ENCODE measurements around the gene KIF1A. TPM values are rescaled to one million over a fixed set of nuclear protein-coding genes. Genes with fewer than 3 reads are reported as not detected.
"Not testable (repeated sequence)": the region's sequence is repeated elsewhere in the genome, so short reads cannot be mapped to it uniquely, and the experiment has no call there.

The KIF1A gene
- total RNA-seq, 1 donor from 2014 or later: 0.12 TPM

DNA sequence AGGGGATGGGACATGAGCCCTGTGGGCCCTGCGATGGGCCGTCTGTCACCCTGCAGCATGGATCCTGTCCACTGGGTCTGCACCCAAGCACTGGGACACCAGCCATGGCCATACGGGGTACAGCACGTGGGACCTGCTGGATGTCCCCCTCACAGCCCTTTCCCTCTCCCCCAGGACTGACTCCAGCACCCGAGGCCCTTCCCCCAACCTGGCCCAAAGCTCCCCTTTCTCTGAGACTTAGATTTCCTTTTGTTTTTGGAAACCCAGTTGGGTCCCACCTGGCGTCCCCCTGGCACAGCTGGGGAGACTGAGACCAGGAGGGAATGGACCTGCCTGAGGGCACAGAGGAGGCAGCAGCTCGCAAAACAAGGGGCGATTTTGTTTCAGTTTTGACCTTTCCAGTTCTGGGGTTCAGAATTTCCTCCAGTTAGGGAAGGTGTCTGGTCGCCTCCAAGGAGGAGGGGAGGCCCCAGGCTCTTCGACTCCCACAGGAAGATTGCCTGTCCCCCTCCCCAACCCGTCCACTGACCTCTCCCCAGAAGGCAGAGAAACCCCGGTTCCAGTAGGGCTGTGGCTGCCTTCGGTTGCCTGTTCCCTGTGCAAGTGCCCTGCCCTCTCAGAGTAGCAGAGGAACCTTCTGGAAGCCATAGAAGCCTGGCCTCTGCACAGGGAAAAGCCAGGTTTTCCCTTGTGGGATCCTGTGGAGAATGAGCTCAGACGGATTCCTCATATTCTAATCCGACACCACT lies 135.9 kb downstream of the KIF1A start:
- not testable (repeated sequence) for ATAC-seq

DNA sequence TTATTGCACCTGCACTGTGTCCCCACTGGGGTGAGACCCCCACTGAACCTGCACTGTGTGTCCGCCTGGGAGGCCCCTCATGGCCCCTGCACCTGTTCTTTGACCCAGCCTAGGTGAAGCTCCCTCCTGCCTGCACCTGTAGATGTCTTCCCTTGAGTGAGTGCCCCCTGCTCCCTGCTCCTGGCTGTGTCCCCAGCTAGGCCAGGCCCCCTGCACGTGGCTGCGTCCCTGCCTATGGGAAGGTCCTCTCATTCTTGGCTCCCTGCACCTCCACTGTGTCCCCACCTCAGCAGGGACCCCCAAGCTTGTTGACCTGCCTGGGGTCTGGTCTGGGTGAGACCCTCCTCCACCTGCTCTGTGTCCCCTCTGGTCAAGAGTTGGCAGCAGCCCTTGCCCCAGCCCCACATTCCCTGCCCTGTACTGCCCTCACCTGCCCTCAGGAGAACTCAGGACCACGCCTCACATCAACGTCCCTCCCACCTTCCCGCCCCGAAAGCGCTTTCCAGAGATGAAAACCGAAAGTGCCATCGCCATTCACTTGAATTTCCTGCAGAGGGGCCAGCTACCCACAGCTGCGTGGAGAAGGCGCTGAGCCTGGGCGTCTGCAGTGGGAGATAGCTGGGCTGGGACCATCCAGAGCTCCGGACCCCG lies 136.6 kb downstream of the KIF1A start:
- not testable (repeated sequence) for ATAC-seq

DNA sequence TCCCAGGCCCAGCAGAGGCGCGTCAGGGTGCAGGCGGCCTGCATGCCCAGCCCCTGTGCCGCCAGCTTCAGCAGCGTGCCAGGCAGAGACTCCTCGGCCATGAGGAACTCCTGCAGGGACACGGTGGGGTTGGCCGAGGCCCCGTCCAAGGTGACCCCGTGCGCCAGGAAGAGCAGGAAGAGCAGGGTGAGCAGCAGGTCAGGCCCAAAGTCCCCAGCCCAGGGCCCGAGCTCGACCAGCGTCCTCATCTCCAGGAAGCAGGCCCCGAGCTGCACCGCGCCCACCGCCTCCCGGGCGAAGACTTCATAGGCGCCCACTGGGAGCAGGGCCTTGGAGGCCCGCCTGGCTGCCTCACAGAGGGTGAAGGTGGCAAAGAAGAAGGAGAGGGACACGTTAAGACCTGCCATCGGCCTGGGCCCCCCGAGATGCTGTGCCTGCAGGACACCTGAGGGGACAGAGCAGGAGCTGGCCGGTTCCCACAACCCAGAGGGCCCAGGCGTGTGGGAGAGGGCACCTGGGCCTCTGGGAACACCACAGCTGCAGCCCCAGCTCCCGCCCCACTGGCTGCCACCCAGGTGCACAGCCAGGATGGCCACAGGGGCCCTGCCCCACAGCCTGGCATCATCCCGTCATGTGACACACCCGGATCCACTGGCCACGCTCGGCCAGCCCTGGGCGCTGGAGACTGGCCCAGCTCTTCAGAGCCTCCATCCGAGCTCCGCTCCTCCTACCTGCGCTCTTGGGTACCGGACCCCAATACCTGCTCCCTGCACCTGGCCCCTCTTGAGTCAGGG lies 137.4 kb downstream of the KIF1A start, which contains the start of gene AQP12B:
AQP12B (minus strand) TSS at position 455 of the 794 bp plus-strand sequence; CDS start at position 407, 48 bp downstream.
- ATAC-seq: peak; percentile 7

DNA sequence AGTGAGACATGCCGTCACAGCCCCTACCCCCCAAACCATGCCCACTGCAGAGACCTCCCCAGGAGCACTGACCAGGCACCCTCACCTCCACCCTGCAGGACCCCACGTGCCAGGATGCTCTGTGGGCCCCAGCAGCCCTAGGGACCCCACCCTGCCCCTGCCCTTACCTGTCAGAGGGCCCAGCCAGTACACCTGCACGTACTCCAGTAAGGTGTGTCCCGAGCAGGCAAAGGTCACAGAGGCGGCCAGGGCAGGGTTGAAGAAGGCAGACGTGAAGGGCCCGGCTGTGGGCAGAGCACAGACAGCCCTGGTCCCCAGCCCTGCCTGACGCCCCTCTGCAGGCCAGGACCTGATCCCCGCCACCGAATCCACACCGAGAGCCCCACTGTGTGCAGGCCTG lies 139.8 kb downstream of the KIF1A start:
- not testable (repeated sequence) for ATAC-seq

DNA sequence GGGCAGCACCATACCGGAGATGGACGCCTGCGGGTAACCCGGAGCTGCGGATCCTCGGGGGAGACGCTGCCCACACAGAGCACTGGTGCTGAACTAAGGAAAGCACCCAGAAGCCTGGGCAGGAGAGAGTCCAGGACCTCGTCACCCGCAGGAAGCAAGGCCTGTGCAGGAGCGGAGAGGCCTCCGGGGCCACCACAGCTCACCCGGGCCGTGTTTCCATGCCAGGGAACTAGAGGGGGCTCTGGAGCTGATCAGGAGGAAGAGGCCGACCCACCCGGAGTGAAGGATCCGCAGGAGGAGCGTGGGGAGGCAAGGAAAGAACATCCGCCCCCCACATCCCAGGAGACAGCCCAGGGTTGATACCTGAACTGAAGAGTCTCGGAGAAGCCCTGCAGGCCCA lies 141.1 kb downstream of the KIF1A start:
- not testable (repeated sequence) for ATAC-seq

DNA sequence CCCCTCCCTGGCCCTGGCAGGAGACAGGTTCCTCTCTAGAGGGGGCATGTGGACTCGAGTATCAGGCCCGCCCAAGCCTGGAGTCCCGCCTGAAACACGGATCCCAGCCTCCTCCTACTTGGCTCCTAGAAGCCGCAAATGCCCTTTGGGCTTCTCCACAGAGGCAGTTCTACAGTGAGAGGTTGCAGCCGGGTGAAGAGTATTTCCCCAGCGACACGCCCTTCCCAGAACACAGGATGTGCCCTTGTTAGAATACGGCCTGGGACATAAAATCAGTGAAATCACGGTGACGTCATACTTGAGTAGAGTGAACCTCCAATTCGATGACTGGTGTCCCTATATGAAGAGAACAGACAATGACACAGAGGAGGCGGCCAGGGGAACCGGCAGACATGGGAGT lies 142.0 kb downstream of the KIF1A start:
- ATAC-seq: not testable (repeated sequence)

DNA sequence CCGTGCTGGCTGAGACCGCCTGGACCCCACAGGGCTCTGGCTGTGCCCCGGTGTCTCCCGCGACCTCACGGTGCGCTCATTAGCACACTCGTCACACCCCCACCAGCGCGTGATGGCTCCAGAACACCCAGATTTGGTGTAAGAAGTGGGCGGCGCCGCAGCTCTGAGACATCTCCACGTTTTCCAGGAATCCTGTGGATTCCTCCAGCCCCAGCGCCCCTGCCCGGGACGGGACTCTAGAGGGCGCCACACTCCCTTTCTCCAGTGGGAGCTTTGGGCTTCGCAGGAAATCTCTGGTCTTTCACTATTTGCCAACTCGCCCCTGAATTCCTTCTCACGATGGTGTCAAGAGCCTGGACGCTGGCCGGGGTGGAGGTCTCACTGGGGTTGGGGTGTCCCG lies 144.7 kb downstream of the KIF1A start:
- ATAC-seq: peak; percentile 24

DNA sequence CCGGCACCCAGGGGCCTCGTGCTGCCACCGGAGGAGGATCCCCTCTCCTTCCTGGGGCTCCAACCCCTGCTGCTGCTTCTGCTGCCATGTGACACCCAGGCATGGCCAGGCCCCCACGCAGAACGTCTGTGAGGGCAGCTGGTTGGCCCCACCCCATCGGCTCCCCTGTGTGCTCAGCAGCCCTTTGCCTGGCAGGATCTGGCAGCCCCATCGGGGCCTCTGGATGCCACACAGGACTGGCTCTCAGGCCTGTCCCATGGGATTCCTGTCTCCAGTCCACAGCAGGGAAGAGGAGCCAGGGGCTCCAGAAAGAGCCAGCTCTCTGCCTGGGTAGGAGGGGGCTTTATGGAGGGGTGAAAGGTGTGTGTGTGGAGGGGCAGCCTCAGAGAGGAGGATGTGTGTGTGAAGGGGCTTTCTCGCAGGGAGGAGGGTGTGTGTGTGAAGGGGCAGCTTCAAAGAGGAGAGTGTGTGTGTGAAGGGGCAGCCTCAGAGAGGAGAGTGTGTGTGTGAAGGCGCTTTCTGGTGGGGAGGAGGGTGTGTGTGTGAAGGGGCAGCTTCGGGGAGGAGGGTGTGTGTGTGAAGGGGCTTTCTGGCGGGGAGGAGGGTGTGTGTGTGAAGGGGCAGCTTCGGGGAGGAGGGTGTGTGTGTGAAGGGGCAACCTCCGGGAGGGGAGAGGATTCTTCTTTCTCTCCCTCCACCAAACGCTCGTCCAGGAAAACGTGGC lies 145.4 kb downstream of the KIF1A start:
- ATAC-seq: not testable (repeated sequence)

DNA sequence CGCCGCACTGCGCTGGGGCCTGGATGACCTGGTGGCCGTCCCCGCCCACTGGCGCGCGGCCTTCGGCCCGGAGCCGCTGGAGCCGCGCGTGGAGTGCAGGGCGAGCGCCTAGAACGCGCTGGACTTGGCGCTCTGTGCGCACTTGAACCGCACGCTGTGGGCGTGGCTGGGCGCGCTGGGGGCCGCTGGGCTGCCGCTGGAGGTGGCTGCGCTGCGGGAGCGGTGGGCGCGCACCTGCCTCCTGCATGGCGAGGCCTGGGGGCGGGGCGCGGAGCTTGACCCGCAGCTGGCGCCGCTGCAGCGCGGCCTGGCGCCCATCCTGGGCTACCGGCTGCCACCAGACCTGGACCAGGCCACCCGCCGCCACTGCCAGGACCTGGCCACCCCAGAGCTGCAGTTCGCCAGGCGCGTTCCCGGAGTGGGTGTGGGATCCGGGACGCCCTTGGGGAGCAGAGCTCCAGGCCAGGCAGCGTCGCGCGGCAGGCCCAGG lies 147.3 kb downstream of the KIF1A start:
- ATAC-seq: no peak

DNA sequence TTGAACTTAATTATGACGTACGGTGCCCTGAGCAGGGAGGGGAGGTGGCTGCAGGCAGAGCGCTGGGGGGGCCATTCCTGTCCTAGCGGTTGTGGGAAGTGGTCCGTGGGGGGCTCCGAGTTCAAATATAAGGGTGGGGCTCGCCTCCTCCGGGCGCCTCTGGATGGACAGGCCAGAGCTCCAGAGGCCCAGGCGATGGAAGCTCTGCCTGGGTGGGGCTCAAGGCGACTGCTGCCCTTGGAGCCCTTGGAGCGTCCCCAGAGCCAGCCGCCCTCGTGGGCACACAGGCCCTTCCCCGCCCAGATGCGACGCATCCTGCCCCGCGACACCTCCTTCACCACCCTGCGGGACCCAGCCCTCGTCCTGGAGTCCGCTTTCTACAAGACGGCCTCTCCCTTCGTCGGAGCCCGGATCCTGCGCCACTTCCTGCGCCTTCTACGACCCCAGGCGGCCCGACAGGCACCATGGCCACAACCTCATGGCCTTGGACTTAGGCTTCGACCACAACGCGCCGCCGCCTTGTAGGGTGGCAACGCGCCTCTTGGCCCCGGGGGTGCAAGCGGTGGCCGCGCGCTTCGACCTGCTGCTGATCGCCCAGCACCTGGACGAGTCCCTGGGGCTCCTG lies 147.8 kb downstream of the KIF1A start:
- ATAC-seq: no peak

DNA sequence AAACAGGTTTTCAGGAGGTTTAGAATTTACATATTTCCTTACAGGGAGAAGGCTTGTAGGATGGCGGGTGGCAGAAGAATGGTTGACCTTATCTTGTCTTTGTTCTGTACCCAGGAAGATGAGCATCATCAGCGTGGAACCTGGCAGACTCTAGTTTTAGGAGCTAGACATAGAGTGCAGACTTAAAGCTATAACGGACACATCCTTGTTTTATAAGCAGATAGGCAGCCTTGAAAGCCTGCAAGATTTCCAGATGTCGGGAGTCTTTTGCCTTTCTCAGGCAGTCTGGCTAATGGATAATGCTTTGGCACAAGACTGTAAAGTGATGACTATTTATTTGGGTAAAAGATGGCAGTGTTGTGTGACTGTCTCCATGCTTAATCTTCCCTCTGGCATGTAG lies 149.1 kb downstream of the KIF1A start:
- ATAC-seq: no peak

DNA sequence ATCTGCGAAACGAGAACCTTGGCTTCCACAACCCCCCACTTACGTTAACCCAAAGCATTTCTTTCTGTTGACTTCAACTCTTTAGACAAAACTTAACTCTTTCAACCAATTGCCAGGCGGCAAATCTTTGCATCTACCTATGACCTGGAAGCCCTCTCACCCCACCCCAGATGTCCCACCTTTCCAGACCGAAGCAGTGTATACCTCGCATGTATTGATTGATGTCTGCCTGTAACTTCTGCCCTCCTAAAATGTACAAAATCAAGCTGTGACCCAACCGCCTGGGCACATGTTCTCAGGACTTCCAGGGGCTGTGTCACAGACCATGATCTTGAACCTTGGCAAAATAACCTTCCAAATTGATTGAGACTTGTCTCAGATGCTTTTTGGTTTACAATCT lies 149.6 kb downstream of the KIF1A start:
- no peak for ATAC-seq

DNA sequence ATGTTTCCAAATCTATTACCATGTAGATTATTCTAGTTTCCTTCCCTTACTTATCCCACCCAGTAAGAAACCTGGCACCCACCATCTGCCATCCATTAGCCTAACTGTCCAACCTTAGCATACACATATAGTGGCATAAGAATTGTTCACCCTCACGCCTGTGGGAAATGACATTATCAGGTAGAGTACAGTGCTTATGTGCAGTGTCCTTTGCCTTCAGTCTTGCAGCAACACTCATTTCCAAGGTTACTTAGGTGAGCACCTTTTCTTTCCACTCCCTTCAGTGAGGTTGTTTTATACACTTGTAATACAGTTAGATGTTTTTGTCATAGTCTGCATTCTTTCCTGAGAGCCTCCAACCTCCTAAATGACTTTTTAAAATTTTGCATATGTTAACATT lies 155.4 kb downstream of the KIF1A start:
- no peak for ATAC-seq

Other genes starting within 250 kb of the KIF1A start
- 10.5 TPM for gene CAPN10, start 233.5 kb downstream of the KIF1A start, total RNA-seq
- gene GPR35, start 194.7 kb downstream of the KIF1A start, total RNA-seq: 0.24 TPM
- gene AQP12B, start 137.3 kb downstream of the KIF1A start, total RNA-seq: not detected
- gene AQP12A, start 128.4 kb downstream of the KIF1A start, total RNA-seq: not detected
- not detected for gene AGXT, start 48.6 kb upstream of the KIF1A start, total RNA-seq
- 148 TPM for gene MAB21L4, start 75.9 kb upstream of the KIF1A start, total RNA-seq
- 0.12 TPM for gene CROCC2, start 86.1 kb upstream of the KIF1A start, total RNA-seq
- gene SNED1, start 178.4 kb upstream of the KIF1A start, total RNA-seq: 3.9 TPM

Measured in esophagus mucosa (tissue), 1 donor.